GM19395 (cell line): ENCODE measurements around the gene COL6A3.
"Not testable (repeated sequence)": the region's sequence is repeated elsewhere in the genome, so short reads cannot be mapped to it uniquely, and the experiment has no call there.

ENCODE experiments used
- ATAC-seq: cut with Tn5 transposase; IDR thresholded peaks from one replicate; pipeline ENCODE4 v1.9.1; 2021; ENCODE audit warnings: mild to moderate bottlenecking, moderate library complexity; ENCODE audit not compliant: unreplicated experiment

The COL6A3 gene

DNA sequence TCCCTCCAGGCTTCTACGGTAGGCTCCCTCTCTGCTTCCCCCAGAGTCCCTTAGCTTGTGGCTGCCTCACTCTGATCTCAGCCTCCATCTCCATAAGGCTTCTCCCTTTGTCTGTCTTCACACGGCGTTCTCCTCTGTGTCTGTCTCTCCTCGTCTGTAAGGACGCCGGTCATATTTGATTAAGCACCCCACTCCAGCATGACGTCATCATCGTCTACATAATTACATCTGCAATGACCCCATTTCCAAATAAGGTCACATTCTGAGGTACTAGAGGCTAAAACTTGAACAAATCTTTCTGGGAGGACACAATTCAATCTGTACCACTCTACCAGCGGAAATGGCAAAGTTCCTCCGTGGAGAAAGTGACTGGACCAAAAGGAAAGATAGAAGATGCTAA lies 8.3 kb upstream of the COL6A3 start:
- no peak for ATAC-seq

DNA sequence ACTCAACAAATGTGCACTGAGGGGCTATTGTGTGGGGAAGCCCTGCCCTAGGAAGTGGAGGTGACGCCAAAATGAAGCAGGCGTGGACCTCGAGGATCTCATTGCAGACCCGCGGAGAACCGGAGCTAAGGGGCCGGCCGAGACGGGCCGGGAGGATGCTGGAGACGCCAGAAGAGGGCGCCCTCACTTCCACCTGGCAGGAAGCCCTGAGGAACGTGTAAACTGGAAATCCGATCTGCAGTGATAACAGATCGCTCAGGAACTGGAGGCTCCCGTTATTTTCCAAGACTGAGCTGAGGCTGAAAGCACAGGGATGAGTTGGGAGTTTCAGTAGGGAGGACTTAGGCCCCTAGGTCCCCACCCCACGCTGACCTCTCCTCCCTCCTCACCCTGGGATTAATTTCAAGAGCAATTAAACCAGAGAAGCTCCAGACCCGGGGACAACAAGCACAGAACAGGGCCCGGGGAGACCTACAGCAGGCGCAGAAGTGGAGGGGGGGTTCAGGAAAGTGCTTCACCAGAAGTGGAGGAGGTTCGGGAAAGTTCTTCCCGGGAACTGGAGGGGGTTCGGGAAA lies 7.7 kb upstream of the COL6A3 start:
- no peak for ATAC-seq

DNA sequence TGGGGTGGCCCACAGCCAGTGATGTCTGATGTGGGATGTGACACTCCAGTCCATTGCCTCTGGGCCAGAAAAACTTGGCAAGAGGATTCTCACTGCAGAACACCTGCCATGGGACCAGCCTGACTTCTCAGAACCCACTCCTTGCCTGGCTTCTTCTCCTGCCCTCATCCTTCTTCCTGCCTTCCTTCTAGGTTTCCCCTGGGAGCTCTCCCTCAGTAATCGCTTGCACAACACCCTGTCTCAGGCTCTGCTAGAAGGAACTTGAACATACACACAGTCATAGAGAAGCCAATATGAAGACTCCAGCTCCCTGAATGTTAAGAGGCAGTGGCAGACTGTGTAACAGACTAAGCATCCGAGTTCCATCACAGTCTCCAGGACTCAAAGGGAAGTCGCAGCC lies 4.3 kb upstream of the COL6A3 start:
- ATAC-seq = no peak

DNA sequence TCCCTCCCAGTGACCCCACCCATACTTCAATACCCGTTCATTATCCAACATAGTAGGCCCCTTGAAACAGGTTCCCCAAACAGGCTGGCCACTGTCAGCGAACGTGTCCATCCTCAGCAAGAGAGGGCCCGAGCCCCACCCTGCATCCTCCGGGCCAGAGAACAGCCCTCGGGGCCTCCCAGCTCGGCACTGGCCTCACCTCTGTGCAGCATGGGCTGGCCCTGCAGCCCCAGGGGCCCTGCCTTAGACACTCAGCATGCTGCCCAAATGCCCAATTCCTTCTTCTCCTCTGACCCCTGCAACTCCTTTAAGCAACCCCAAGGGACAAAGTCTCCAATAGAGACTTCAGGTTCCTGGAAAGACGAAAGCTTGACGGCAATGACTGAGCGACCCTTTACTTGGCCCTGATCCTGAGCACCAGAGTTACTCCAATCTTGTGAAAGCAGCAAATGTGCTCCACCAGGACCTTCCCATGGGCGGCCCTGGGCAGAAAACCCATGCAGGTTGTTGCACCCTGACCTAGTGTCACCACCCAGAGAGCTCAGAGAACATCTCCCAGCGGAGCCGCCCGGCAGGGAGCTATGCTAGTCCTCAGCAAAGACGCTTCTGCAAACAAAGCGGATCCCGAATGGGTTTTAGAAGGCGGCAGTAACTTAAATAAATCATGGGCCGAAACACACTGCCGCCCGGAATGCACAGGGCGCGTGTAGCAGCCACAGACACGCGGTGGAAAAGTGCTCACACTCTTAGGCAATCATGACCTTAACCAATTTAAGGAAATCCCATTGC lies 782 bp downstream of the COL6A3 start:
- no peak for ATAC-seq

DNA sequence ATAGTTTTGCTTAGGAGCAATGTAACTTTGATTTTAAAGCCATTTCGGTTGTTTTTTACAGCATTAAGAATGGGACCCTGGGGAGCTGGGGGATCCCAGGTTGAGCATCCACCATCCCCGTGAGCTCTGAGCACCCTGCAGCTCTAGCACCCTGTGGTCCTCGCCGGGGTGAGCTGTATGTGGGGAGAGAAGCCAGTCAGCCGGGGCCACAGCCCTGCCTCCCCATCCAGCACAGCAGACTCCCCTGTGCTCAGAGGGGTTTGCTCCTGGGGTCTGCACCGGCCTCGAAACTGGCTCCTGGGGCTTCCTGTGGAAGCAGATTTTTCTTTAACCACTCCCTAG lies 1.3 kb downstream of the COL6A3 start:
- no peak for ATAC-seq

DNA sequence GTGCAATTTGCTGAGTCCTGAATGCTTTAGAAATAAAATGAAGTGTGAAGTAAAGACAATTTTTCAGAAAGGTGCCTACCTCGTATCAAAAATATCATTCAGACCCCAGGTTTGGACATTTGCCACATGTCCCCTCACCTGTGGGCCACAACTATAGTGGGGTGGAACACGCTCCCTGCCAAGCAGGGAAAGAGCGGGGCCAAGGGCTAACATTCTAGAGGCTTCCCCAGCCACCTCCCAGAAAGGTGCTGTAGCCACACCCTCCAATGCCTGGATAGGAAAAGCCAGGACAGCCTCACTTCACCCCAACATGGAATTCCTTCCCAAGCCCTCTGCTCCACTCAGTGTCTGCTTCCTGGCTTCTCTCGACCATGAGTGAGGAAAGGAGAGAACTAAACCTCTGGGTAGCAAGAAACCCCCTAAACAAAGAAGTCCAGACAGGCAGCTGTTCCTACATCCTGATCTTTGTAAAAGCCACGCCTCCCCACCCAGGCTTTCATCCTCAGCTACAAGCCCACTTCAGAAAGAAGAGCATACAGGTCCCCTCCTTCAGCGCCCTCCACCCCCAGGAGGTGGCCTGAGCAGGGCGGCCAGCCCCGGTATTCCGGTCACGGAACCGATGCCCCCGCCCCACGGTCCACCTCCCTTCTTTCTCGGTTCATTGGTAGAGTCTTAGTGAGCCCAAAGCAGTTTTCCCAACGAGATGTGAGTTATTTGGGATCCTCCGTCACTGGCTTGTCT lies 2.1 kb downstream of the COL6A3 start:
- no peak for ATAC-seq

DNA sequence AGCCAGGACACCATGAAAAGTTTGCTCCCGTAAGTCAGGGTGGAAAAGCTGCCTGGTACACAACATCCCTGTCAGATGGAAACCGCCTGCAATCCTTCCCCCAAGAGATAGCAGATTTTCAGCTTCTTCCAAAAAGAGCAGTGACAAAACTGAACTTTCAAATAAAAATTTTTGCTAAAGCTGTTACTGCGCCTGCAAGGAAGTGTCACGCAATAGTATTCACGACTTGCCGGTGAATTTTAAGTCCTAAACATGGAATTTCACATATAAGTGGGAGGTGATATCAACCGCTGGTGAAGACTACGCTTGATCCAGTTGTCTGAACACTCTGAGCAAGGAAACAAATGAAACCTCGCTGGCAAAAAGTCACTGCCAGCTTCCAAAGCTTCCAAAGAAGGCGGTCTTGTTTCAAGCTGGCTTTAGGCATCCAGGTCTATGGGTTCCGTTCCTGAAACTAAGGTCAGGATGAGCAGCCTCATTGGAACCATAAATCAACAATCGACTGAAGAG lies 2.8 kb downstream of the COL6A3 start:
- ATAC-seq = no peak

DNA sequence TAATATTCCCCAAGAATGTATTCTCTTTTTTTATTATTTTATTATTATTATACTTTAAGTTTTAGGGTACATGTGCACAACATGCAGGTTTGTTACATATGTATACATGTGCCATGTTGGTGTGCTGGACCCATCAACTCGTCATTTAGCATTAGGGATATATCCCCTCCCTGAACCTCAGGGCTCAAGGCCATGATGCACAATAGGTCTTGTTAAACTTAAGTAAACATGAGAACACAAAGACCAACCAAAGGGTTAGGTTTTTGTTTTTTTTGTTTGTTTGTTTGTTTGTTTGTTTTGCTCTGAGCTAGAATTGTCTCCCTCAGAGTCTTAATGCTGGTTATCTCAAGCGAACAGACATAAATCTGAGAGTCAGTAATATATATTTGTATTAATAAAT lies 4.7 kb downstream of the COL6A3 start:
- ATAC-seq = not testable (repeated sequence)

DNA sequence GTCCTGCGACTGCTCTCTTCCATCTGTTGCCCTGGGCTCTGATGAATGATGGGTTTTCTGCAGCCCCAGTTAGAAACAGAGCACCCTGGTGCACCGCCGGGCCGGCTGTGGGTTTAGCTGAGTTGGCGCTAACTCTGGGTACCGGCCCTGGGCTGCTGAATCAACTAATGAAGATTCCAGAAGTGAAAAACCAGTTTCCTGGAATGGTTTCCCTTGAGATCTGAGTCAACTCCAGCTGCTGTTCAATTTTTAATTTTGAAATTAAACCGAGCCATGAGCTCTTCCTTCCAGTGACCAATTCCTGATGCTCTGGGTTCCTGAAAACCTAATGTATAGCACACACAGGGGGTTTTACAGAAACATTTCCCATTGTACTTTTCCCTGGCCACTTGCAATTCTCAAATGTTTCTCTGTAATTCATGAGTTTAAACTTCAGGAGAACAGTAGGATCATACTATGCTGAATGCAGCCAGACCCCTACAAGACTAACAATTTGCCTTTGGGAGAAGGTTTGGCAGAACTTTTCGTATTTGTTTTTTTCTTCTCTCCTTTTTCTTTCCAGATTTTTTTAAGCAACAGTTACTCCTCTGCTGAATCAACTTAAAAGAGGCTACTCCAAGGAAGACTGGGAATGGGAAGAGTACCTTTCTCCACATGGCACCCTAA lies 5.5 kb downstream of the COL6A3 start:
- no peak for ATAC-seq

DNA sequence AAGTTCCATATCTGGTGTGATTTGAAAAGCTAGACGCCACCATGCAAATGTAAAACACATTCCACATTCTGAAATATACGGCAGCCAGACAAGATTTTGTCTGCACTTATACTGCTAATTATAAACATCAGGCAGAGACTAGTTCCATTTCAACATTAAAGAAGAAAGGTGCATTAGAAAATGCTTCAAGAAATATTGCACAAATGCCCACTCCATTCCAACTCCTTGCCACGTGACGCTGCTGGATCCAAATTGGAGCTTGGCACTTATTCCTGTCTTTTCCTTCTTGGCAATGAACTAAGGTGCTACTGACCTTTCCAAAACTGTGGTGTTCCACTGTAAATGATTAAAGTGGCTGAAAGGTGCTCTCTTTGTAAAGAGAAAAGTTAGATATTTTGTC lies 6.3 kb downstream of the COL6A3 start:
- no peak for ATAC-seq

DNA sequence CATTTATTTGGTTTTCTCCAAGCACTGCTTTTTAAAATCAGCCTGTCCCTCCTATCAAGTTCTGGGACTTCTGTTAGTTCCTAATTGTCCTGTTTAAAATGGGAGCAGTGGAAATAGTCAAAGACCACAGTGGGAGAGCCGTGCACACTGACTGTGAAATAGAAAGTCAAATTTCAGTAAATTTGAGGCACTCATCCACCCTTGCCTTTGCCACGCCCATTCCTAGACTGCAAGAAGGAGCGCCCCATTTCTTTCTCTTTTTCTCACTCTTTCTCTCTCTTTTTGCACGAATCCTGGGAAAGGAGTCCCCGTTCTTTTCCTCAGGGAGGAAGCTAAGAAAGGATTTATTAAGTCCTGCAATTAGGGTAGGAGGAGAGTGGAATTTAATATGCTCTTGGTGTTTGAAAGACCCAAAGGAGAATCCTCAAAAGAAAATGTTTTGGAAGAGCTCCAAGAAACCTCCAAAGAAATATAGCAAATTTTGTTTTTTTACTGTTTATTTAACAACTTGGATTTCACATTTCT lies 7.5 kb downstream of the COL6A3 start:
- ATAC-seq = no peak

DNA sequence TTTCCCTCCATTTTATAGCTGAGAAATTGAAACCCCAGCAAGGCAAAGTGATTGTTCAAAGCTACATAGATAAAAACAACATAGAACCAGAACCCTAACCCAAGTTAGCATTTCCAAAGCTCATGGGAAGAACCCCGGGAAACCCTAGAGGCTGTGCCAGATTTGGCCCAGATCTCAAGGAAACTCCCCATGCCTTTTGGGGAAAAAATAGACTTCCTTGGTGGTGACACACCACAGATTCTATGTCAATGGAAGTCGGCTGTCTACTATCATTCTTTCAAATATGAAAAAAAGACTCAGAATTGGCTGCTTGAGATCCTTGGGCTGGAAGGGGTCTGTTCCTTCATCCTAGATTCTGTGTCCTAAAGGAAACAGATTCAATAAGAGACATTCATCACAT lies 8.4 kb downstream of the COL6A3 start:
- ATAC-seq = no peak

DNA sequence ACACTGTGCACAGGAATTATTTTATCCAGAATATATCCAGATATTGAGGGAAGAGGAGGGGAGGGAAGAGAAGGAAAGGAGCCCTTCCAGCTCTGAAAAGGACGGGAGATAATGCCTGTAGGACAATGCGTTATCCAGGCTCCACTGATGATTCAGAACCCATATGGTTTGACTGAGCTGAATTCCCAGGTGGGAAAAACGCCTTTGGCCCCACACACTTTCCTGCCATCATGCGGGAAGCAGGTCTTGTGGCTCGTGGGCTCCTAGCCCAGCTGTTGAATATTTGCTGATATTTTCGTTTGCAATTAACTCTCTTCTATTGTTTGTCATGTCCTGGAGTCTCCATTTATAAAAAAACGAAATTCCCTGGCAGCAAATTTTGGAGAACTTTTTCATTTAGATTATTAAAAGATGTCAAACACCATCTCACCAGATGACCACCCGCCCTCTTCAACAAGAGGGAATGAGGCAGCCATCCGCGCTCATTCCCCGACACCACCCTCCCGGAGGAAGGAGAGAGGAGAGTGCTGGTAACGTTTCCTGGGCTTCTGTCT lies 8.9 kb downstream of the COL6A3 start:
- no peak for ATAC-seq

DNA sequence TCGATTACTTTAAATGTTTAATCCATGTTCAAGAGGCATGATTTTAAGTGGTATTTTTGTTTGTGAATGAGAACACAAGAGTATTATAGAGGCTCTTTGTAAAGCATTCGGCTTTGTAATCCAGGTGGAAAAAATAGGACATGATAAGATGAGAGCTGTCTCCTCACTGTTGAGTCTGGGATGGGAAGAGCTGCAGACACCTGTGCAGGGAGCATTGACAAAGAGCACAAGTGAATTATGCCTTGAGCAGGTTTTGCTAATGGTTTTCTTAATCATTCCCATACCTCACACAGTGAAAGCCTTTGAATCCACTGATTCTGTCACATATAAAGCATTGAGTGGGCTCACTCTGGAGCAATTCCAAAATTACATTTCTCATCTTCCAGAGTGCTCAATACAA lies 9.6 kb downstream of the COL6A3 start:
- no peak for ATAC-seq

DNA sequence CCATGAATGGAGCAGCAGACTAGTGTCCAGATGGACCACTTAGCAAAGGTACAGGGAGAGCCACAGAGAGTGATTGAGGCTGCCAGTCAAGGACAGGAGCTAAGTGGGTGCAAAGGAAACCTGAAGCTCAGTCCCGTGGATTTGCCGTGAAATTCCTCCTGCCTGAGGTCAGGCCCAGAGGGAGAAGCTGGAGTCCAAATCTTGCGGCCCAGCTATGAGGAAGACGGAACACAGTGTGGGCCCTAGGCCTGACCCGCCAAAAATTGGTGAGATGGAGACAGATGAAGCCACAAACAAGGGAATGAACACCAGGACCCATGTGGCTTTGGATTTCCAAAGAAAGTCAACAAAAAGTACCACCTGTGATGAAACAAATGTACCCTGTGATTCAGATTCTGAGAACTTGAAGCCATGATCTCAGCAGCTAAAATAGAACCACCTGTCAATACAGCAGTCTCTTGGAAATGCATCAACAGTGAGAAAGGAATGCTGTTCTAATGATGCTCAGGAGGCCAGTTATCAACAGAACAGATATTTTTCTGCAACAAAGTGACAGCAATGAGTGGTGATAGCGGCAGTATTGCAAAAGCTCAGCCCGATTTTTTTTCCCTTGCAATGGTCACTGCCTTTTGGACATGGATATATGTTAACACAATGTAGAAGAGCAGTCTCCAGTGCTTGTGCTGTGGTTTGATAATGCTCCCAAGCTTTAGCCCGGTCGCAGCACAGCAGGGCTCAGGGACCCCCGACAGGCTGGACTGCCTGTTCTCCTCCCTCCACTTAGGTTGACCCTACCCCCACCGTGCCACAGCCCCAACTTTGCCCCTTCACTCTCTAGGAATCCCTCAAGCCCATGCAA lies 10.7 kb downstream of the COL6A3 start:
- no peak for ATAC-seq

DNA sequence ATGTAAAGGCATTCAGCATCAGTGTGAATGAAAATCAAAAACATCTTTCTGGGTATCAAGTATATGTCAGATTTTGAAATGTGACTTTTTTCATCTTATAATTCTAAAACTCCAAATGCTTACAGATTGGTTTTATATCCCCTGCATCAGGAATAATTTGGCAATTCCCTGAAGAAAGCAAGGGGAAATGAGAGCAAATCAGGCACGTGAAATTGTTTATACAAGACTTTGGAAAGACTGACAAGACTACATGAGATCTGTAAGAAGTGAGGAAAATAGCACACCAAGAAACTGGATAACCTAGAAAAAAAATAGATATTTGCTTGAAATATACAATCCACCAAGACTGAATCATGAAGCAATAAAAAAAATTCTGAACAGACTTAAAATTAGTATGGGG lies 13.8 kb downstream of the COL6A3 start:
- ATAC-seq = no peak

DNA sequence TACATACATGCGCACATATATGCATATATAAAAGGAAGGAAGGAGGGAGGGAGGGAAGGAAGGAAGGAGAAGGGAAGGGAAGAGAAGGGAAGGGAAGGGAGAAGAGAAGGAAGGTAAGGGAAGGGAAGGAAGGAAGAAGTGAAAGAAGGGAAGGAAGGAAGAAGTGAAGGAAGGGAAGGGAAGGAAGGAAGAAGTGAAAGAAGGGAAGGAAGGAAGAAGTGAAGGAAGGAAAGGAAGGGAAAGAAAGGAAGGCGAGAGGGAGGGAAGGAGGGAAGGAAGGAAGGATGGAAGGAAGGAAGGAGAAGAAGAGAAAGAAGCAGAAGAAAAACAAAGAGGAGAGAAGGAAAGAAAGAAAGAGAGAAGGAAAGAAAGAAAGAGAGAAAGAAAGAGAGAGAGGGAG lies 16.9 kb downstream of the COL6A3 start:
- ATAC-seq = no peak

DNA sequence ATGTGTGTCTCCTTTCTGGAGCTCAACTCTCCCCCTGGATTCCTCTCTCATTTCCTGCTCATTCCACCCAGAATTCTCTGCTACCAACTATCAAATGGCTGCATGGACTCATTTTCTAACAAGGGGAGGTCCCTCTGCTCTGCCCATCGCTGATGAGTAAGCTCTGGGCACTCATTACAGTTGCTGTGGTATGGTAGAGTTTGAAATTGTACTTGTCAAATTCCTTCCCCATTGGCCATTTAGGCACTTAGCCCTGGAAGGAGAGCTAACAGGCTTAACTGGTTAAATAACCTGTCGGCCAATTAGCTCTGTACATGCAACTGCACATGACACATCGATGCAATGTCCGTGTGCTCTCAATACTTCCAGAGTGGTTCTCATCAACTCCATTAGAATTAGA lies 20.4 kb downstream of the COL6A3 start:
- ATAC-seq = no peak

DNA sequence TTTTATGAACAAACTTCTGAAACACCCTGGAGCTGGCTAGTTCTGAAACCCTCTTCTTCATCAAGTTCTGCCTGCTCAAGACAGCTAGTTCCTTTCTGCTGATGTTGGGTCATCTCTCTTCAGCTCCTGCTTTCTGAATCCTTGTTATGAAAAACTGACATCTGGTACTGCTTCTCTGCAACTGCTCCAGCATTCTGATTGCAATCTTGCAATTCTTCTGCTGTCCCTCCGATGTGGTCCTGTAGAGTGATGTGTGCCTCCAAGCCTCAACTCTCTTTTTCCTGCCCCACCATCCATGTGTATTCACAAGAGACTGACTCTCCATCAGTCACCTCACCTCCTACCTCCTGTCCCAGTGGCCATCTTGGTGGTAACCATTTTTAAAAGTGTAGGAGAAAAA lies 21.8 kb downstream of the COL6A3 start:
- ATAC-seq = no peak

DNA sequence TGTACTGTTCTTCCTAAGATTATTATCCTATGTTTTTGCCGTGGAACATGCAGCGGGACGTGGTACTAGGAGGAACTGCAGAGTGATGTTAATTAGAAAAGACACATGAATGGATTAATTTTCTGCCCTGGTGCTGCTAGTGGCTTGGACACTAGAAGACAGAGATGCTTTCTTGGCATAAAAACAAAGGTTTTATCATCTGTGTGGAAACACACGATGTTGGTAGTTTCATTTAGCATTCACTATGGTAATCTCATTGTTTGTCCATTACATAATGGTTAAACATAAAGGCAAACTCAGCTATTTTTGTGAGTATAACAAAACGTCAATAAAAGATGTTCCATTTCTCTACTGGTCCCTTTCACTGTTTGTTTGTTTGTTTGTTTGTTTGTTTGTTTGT lies 22.8 kb downstream of the COL6A3 start:
- ATAC-seq = no peak
